Globus pallidus (tissue), 1 donor: ENCODE measurements around the gene FAM3C.
"Not testable (repeated sequence)": the region's sequence is repeated elsewhere in the genome, so short reads cannot be mapped to it uniquely, and the experiment has no call there.

Experiments
- DNase-seq: peaks from one replicate; pipeline ENCODE4 v3.0.0-alpha.2; 2015; ENCODE audit warnings: low spot score

The FAM3C gene

GRCh38 chr7:121330053-121330833 lies 65.9 kb downstream of the FAM3C start:
- DNase-seq: no peak

GRCh38 chr7:121329191-121330052 lies 66.7 kb downstream of the FAM3C start:
- DNase-seq: no peak

- DNase-seq: no peak
Measured at GRCh38 chr7:121328508-121329190, 67.5 kb downstream of the FAM3C start, which contains the start of gene WNT16. Gene WNT16 (plus strand): TSS chr7:121329000. CDS start chr7:121329293, 293 bp downstream.

- DNase-seq: no peak
Measured at GRCh38 chr7:121327671-121328070, 68.4 kb downstream of the FAM3C start.

- DNase-seq: no peak
Measured at GRCh38 chr7:121323515-121324302, 72.4 kb downstream of the FAM3C start.

- DNase-seq: no peak
Measured at GRCh38 chr7:121322460-121322859, 73.6 kb downstream of the FAM3C start.

- DNase-seq: not testable (repeated sequence)
Measured at GRCh38 chr7:121315170-121315569, 80.9 kb downstream of the FAM3C start.

GRCh38 chr7:121313793-121314676 lies 82.1 kb downstream of the FAM3C start:
- no peak for DNase-seq

- no peak for DNase-seq
Measured at GRCh38 chr7:121313220-121313792, 82.8 kb downstream of the FAM3C start.

GRCh38 chr7:121307021-121307574 lies 89.0 kb downstream of the FAM3C start:
- no peak for DNase-seq

- no peak for DNase-seq
Measured at GRCh38 chr7:121306565-121306964, 89.5 kb downstream of the FAM3C start.

- DNase-seq: no peak
Measured at GRCh38 chr7:121305109-121305508, 91.0 kb downstream of the FAM3C start.

GRCh38 chr7:121304102-121304658 lies 91.9 kb downstream of the FAM3C start:
- no peak for DNase-seq

- no peak for DNase-seq
Measured at GRCh38 chr7:121303422-121304101, 92.5 kb downstream of the FAM3C start.

- no peak for DNase-seq
Measured at GRCh38 chr7:121302214-121302745, 93.8 kb downstream of the FAM3C start.

GRCh38 chr7:121301446-121302213 lies 94.5 kb downstream of the FAM3C start:
- DNase-seq: no peak

- DNase-seq: no peak
Measured at GRCh38 chr7:121300685-121301420, 95.3 kb downstream of the FAM3C start.
